ENCODE results near the gene SHROOM4. TPM values are rescaled to one million over a fixed set of nuclear protein-coding genes. Genes with fewer than 3 reads are reported as not detected.

SHROOM4 gene
- total RNA-seq, 1 experiment from 2014 or later, result 6.8 TPM

GRCh38 chrX:50586980-50587379 is 227.0 kb downstream of the SHROOM4 start:
- no peaks in the 10 kb centered on the region for H3K27me3 ChIP-seq
- H3K36me3 ChIP-seq, result no peaks in the 10 kb centered on the region
- peaks cover 3% of the 10 kb centered on the region; the same call in 1 of the 2 replicates for H3K4me1 ChIP-seq
- H3K27ac ChIP-seq, result no peak overlapping the region
- no peak overlapping the region for H3K4me3 ChIP-seq
- H3K9me3 ChIP-seq (replicated peaks), result no peaks in the 10 kb centered on the region
- no peak for DNase-seq

GRCh38 chrX:50586407-50586806 is 227.6 kb downstream of the SHROOM4 start:
- no peak for DNase-seq
- Histone ChIP-seq H3K27me3 (no peaks in the 10 kb centered on the region), H3K36me3 (no peaks in the 10 kb centered on the region), H3K4me1 (peaks cover 3% of the 10 kb centered on the region; the same call in 1 of the 2 replicates), H3K27ac (no peak overlapping the region), H3K4me3 (no peak overlapping the region), H3K9me3 (replicated peaks) (no peaks in the 10 kb centered on the region)

GRCh38 chrX:50581405-50581804 is 232.6 kb downstream of the SHROOM4 start:
- Histone ChIP-seq H3K27ac (no peak overlapping the region), H3K4me1 (no peaks in the 10 kb centered on the region), H3K9me3 (replicated peaks) (no peaks in the 10 kb centered on the region), H3K4me3 (no peak overlapping the region), H3K36me3 (no peaks in the 10 kb centered on the region), H3K27me3 (no peaks in the 10 kb centered on the region)
- DNase-seq, result no peak

GRCh38 chrX:50579955-50580354 is 234.0 kb downstream of the SHROOM4 start:
- Histone ChIP-seq H3K36me3 (no peaks in the 10 kb centered on the region), H3K9me3 (replicated peaks) (no peaks in the 10 kb centered on the region), H3K27ac (no peak overlapping the region), H3K4me1 (no peaks in the 10 kb centered on the region), H3K27me3 (no peaks in the 10 kb centered on the region), H3K4me3 (no peak overlapping the region)
- DNase-seq, result peak; percentile 26 to 71

DNA sequence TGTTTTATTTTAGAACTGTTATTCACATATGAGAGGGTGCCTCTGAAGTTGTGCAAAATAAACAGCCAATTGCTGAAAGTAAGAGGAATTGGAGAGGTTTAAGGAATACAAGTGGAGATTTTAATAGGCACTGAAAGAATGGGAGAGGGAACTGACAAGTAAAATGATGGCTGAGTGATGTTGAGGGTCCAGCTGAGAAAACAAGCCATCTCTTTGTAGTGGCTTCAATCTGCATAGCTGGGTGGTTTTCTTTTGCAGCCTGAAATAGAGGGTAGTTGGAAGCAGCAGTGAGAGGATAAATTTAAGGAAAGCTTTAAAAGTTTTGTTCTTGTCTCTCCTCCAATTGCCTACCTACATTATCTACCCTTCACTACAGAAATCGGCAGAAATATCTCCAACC is 236.7 kb downstream of the SHROOM4 start:
- peak in 1 of 2 experiments; percentile 24 for DNase-seq
- H3K27me3 ChIP-seq, result no peaks in the 10 kb centered on the region
- H3K27ac ChIP-seq, result no peak overlapping the region
- H3K9me3 ChIP-seq (replicated peaks), result no peaks in the 10 kb centered on the region
- no peaks in the 10 kb centered on the region for H3K4me1 ChIP-seq
- no peaks in the 10 kb centered on the region for H3K36me3 ChIP-seq
- no peak overlapping the region for H3K4me3 ChIP-seq

- Histone ChIP-seq H3K9me3 (replicated peaks) (no peaks in the 10 kb centered on the region), H3K4me1 (no peaks in the 10 kb centered on the region), H3K27me3 (no peaks in the 10 kb centered on the region), H3K36me3 (no peaks in the 10 kb centered on the region), H3K4me3 (no peak overlapping the region), H3K27ac (no peak overlapping the region)
- no peak for DNase-seq
Measured at GRCh38 chrX:50567636-50568035, 246.4 kb downstream of the SHROOM4 start.

DNA sequence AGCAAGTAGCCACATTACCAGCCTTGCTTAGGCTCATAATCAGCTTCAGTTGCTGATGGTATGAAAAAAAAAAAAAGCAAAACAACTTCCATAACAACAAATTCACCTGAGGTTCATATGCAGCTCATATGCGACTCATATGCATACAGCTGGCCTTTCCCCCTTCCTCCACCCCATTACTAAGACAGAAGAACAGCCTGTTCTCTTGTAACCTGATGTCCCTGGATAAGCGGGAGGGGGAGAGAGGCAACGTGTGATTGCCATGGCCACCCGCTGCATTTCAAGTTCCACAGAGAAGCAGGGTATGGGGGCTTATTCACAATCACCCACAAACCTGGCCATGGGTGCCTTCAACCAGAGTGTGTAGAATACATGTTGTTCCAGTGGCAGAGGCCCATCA is 248.3 kb downstream of the SHROOM4 start:
- Histone ChIP-seq H3K27ac (no peak overlapping the region), H3K9me3 (replicated peaks) (no peaks in the 10 kb centered on the region), H3K27me3 (no peaks in the 10 kb centered on the region), H3K36me3 (no peaks in the 10 kb centered on the region), H3K4me1 (no peaks in the 10 kb centered on the region), H3K4me3 (no peak overlapping the region)
- no peak for DNase-seq

Other genes starting within 250 kb of the SHROOM4 start
- gene BMP15, start 96.5 kb upstream of the SHROOM4 start, total RNA-seq (2014; rRNA removed; shearing (Covaris generic)), result not detected in 2 replicates

All from SJCRH30 (cell line).